ENCODE results near the gene SUN5.
"Not testable (repeated sequence)": the region's sequence is repeated elsewhere in the genome, so short reads cannot be mapped to it uniquely, and the experiment has no call there.

Gene SUN5

DNA sequence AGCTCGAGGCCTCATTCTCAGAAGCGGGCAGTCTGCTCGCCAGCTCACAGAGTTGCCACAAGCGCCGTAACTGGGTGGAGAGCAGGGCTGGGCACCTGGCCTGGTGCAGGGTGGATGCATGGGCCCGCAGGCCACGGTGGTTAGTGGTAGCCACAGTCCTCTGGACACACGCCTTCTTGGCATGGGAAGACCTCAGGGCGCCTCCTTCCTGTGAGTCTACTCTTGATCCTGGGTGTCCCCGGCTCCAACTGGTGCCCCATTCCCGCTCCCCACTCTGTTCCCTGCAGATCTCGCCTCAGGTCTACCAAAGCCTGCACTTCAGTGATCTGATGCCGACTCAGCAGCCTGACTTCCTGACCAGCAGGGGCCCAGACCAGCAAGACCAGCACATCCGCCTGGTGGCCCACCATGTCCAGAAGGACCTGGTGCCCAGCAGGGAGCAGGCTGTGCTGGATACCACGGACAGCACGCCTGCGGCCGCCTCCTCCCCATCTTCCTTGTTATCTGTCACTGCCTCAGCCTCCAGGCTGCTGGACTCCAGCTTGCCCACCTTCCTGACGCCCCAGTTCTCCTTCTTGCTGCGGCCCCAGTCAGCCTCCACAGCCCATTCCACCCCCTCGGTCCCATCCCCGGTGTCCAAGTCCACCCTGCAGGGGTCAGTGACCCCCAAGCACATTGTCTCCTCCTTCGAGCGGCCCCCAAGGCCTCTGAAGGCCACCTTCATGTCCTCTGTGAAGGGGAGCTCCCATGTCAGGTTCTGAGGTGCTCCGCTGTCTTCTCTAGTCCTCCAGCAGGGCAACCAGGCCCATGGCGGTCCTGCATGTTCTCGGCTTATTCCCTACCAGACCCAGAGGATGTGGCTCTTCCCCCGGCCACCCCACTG lies 43.1 kb downstream of the SUN5 start:
- no peak for DNase-seq

DNA sequence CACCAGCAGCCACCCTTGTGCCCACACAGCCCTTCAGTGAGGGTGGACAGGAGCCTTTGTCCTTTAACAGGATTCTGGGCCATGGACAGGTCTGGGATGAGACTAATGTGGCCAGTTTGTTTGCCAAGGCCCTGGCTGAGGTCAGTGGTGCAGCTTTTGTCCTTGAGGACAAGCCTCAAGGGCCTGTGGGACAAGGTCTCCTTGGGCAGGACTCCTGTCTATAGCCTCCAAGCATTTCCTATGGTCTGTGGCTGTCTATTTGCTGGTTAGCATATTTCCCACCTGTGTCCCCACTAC lies 44.1 kb downstream of the SUN5 start:
- no peak for DNase-seq

DNA sequence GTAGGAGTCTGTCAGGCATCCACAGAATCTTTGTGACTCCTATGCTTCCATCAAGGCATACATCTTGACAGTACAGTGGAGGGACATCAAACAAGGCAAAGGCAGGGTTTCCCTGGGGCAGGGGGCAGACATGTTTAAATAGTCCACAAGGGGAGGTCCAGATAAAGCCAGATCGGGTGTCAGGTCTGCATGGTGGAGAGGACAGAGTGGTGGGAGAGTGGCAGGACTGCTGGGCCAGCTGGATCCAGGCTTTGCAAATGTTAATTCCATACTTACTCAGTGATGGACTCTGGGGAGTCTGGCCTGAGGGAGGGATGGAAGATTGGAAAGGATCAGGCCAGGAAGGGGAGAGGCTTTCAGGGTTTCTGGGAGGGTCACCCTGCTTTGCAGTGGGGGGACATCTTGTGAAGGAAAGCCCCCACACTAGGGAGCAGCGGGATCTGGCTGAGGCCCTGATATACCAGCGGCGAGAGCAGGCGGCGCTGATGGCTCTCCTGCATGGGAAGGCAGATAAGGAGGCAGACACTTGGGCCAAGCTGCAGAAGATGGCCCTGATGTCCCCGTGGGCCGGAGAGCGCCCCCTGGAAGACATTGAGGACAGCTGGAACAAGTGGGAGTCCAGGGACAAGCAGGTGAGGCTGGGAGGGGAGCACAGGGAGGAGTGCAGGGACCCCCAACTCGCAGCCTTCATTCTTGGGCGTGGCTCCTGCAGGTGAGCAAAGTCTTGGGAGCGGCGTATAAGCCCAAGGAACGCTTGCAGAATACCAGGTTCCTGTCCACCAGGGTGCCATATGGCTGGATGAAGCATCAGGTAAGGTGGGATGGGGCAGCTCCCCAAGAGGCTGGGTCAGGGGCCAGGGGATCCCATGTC lies 44.6 kb downstream of the SUN5 start:
- no peak for DNase-seq

DNA sequence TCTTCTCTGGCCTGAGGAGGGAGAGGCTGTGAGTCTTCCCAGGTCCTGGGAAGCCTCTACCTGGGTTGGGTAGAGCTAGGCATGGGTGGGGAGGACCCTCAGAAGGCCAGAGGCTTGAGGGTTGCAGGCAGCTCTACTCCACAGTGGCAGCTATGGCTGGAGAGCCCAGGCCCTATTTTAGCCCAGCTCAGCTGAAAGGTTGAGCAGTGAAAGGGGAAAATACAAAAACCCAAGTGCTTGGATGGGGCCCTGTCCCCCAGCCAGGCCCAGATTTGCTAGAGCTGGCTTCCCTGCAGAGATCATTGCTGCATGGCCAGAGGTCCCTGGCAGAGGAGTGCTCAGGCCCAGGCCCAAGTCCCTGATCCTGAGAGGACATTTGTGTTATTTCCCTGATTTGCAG lies 45.7 kb downstream of the SUN5 start:
- no peak for DNase-seq

DNA sequence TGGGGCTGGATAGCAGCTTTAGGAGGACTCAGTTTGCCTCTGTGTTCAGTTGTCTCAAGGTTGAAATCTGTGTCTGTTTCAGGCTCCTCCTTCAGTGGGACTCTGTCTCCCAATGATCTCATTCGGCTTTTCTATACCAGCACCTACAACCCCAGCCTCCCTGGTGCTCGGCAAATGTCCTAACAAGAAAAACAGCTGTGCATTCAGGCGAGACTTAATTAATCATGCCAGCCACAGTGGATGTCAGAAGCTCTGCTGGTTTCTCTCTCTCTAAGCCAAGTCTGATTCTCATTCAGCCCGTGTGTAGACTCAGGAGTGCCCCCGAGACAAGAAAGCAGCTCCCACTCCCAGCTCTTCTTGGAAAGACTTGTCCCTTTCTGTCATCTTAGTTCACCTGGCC lies 46.8 kb downstream of the SUN5 start:
- DNase-seq: no peak

DNA sequence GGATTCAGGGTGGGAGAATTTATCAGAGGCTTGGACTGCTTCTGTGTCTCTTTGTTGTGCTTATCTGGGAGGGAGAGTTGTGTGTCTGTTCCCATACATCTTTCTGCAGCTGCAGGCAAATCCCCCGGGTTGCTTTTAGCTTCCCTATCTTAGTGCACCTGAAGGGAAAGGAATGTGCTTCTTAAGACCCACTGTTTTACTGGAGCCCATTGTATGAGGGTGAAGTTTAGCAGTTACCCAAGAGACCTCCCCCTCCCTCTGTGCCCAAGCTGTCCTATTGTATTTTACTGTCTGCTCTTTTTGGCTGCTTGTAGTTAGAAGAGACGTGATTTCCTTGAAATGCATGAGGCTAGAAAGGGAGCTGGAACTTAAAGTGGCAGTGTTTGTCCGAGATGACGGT lies 53.7 kb downstream of the SUN5 start:
- not testable (repeated sequence) for DNase-seq

DNA sequence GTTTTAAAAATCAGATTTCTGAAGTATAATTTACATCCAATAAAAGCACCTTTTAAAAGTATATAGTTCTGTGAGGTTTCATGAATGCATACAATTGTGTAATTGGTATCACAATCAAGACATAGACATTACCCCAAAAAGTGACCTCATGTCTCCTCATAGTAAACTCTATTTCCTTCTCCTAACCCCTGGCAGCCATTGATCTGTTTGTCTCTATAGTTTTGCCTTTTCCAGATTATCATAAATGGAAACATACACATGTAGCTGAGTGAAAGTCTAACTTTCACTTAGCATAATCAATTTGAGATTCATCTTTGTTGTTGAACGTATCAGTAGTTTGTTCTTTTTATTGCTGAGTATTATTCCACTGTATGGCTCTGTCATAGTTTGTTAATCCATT lies 57.6 kb downstream of the SUN5 start:
- DNase-seq: no peak

DNA sequence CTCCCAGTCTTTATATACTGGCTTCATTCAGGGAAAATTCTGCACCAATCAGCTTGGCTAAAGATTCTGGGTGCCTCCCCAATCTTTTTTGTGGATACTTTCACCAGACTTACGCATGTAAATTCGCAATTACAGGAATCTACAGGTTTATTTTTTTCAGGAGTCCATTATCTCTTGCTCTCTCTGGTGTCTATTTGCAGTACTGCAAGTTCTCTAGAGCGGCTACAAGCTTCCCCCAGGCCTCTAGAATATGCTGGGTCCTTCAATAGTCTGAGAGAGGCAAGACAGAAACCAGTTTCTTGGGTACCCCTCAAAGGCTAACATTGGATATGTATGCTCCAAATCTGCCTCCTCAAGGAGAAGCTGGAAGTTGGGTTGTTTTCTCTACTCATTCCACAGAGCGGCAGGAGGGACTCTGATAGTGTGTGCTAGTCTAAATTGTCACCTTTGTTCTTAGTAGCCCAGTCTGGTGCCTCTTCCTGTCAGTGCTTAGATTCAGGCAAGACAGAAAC lies 58.5 kb downstream of the SUN5 start:
- no peak for DNase-seq

DNA sequence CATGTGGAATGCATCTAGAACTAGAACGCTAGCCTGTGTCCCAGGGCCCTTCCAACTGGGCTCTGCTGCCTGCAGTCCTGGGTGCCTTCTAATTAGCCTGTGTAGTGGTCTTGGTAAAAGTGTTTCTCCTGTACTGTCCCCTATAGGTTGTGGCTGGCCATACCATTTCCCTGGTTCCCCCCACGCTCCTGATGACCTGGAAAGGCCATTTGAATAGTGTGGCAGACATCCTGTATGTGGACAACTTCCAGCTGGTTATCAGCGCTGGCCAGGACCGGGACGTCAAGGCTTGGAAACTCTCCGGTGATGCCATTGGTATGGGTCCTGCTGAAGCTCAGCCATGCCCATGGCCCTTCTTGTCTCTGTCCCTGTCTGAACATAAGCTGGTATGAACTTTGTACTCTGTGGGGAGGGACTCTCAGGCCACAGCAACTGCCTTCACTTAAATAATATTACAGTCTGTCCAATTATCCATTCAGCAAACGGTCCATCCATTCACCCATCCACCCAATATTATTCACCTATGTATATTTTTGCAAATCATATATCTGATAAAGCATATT lies 60.7 kb downstream of the SUN5 start:
- no peak for DNase-seq

DNA sequence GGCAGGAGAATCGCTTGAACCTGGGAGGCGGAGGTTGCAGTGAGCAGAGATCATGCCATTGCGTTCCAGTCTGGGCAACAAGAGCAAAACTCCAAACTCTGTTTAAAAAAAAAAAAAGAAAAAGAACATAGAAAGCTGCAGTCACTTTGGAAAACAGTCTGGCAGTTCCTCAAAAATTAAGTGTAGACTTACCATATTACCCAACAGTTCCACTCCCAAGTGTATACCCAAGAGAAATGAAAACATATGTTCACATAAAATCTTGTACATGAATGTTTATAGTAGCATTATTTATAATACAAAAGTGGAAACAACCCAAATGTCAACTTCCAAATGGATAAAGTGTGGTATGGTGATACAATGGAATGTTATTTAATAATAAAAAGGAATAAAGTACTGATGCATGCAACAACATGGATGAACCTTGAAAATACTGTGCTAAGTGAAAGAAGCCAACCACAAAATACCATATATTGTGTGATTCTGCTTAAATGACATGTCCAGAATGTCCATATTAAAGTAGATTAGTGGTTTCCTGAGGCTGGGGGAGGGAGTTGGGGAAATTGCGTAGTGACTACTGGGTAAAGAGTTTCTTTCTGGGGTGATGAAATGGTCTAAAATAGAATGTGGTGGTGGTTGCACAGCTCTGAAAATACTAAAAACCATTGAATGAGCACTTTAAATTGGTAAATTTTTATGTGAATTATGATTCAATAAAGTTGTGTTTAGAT lies 62.9 kb downstream of the SUN5 start:
- DNase-seq: no peak

DNA sequence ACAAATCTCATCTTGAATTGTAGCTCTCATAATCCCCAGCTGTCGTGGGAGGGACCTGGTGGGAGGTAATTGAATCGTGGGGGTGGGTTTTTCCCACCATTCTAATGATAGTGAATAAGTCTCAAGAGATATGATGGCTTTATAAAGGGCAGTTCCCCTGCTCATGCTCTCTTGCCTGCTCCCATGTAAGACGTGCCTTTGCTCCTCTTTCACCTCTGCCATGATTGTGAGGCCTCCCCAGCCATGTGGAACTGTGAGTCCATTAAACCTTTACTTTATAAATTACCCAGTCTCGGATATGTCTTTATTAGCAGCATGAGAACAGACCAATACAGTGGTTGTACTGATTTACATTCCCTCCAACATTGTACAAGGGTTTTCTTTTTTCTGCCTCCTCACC lies 69.7 kb downstream of the SUN5 start:
- no peak for DNase-seq
